H9 (cell line): ENCODE data around the gene HES4. TPM values are rescaled to one million over a fixed set of nuclear protein-coding genes. Genes with fewer than 3 reads are reported as not detected.

Experiments used
- DNase-seq: peaks from one replicate; pipeline ENCODE4 v3.0.0-alpha.2; 2017
- H2AFZ ChIP-seq: one replicate; pipeline ENCODE4 v1.6.1; 2013; ENCODE audit warnings: mild to moderate bottlenecking, low read length, control low read depth, moderate library complexity
- H2AK5ac ChIP-seq: 2 replicates; pipeline ENCODE4 v1.6.1; 2013; ENCODE audit warnings: low read length, control low read depth, mixed read lengths; ENCODE audit not compliant: insufficient read length
- H2BK120ac ChIP-seq: one replicate; pipeline ENCODE4 v1.6.1; 2013; ENCODE audit warnings: low read depth, mild to moderate bottlenecking, low read length, control low read depth, inconsistent platforms; ENCODE audit not compliant: poor library complexity, severe bottlenecking
- H2BK12ac ChIP-seq: 2 replicates; pipeline ENCODE4 v1.6.1; 2013; ENCODE audit warnings: low read length, control low read depth, mixed read lengths, low read depth; ENCODE audit not compliant: insufficient read length
- H2BK15ac ChIP-seq: 2 replicates; pipeline ENCODE4 v1.6.1; 2013; ENCODE audit warnings: low read depth, low read length, control low read depth
- H2BK20ac ChIP-seq: one replicate; pipeline ENCODE4 v1.6.1; 2013; ENCODE audit warnings: low read depth, mild to moderate bottlenecking, low read length, control low read depth, inconsistent platforms; ENCODE audit not compliant: poor library complexity, severe bottlenecking
- H2BK5ac ChIP-seq: 2 replicates; pipeline ENCODE4 v1.6.1; 2013; ENCODE audit warnings: low read length, control low read depth, mixed read lengths; ENCODE audit not compliant: insufficient read length
- H3K14ac ChIP-seq: 2 replicates; pipeline ENCODE4 v1.6.1; 2013; ENCODE audit warnings: low read length, control low read depth; ENCODE audit not compliant: insufficient read depth
- H3K18ac ChIP-seq: 2 replicates; pipeline ENCODE4 v1.6.1; 2013; ENCODE audit warnings: low read depth, mild to moderate bottlenecking, mixed read lengths, low read length, control low read depth; ENCODE audit not compliant: insufficient read length
- H3K23ac ChIP-seq: 2 replicates; pipeline ENCODE4 v1.6.1; 2013; ENCODE audit warnings: low read length, control low read depth, mixed read lengths, low read depth; ENCODE audit not compliant: insufficient read length
- H3K23me2 ChIP-seq: 2 replicates; pipeline ENCODE4 v1.6.1; 2013; ENCODE audit warnings: low read depth, mild to moderate bottlenecking, mixed read lengths, low read length, control low read depth; ENCODE audit not compliant: insufficient read length, poor library complexity, severe bottlenecking
- H3K27ac ChIP-seq: 2 replicates; pipeline ENCODE4 v1.5.1; 2013; ENCODE audit warnings: low read length, control low read depth, mixed read lengths, low read depth; ENCODE audit not compliant: insufficient read length
- H3K27me3 ChIP-seq: 2 replicates; pipeline ENCODE4 v1.6.1; 2013; ENCODE audit warnings: low read length, control low read depth, inconsistent platforms; ENCODE audit not compliant: insufficient read depth
- H3K4ac ChIP-seq: 2 replicates; pipeline ENCODE4 v1.6.1; 2013; ENCODE audit warnings: low read depth, mild to moderate bottlenecking, control low read depth, inconsistent platforms, low read length, moderate library complexity
- H3K4me1 ChIP-seq: 2 replicates; pipeline ENCODE4 v1.6.1; 2013; ENCODE audit warnings: low read length, control low read depth, inconsistent platforms; ENCODE audit not compliant: insufficient read depth
- H3K4me2 ChIP-seq: 2 replicates; pipeline ENCODE4 v1.6.1; 2013; ENCODE audit warnings: low read length, control low read depth, mixed read lengths; ENCODE audit not compliant: insufficient read length, insufficient read depth
- H3K56ac ChIP-seq: 2 replicates; pipeline ENCODE4 v1.6.1; 2013; ENCODE audit warnings: low read depth, mild to moderate bottlenecking, mixed read lengths, low read length, control low read depth; ENCODE audit not compliant: insufficient read length
- H3K79me1 ChIP-seq: 2 replicates; pipeline ENCODE4 v1.6.1; 2013; ENCODE audit warnings: low read depth, mild to moderate bottlenecking, moderate library complexity, low read length, control low read depth, inconsistent platforms; ENCODE audit not compliant: insufficient read depth, poor library complexity, severe bottlenecking
- H3K79me2 ChIP-seq: 2 replicates; pipeline ENCODE4 v1.6.1; 2013; ENCODE audit warnings: low read length, control low read depth, inconsistent platforms; ENCODE audit not compliant: insufficient read depth
- H3K9ac ChIP-seq: 2 replicates; pipeline ENCODE4 v1.6.1; 2013; ENCODE audit warnings: low read length, control low read depth, mixed read lengths; ENCODE audit not compliant: insufficient read length; ENCODE audit errors: extremely low read depth
- H3K9me3 ChIP-seq: one replicate; pipeline ENCODE4 v1.6.1; 2013; ENCODE audit warnings: low read depth, low read length, inconsistent platforms; ENCODE audit not compliant: control insufficient read depth
- H3T11ph ChIP-seq: one replicate; pipeline ENCODE4 v1.6.1; 2013; ENCODE audit warnings: mild to moderate bottlenecking, low read length, control low read depth, inconsistent platforms
- H4K20me1 ChIP-seq: one replicate; pipeline ENCODE4 v1.6.1; 2013; ENCODE audit not compliant: control insufficient read depth, insufficient read length, insufficient read depth
- H4K5ac ChIP-seq: 2 replicates; pipeline ENCODE4 v1.6.1; 2013; ENCODE audit warnings: low read depth, mild to moderate bottlenecking, mixed read lengths, low read length, control low read depth; ENCODE audit not compliant: insufficient read length
- H4K8ac ChIP-seq: replicated peaks from 2 replicates; pipeline ENCODE4 v1.6.1; 2013; ENCODE audit warnings: low read length, control low read depth, mixed read lengths, low read depth; ENCODE audit not compliant: insufficient read length
- H4K91ac ChIP-seq: 2 replicates; pipeline ENCODE4 v1.6.1; 2013; ENCODE audit warnings: low read depth, mild to moderate bottlenecking, moderate library complexity, mixed read lengths, low read length, control low read depth; ENCODE audit not compliant: insufficient read length
- H3K27ac Mint-ChIP-seq, 3 experiments: 2 replicates in 2 of 3; 3 replicates in 1 of 3; pipeline ENCODE4 v1.8.0; 2020 to 2021; ENCODE audit warnings: mixed read lengths in 3 of 3, mild to moderate bottlenecking in 1 of 3, moderate library complexity in 1 of 3
- H3K27me3 Mint-ChIP-seq: 2 replicates; pipeline ENCODE4 v1.8.0; 2021; ENCODE audit warnings: low read depth, mild to moderate bottlenecking, moderate library complexity, mixed read lengths
- H3K36me3 Mint-ChIP-seq, 3 experiments: 2 replicates in 2 of 3; 3 replicates in 1 of 3; pipeline ENCODE4 v1.8.0; 2020 to 2021; ENCODE audit warnings: low read depth in 3 of 3, mixed read lengths in 3 of 3; ENCODE audit not compliant: insufficient read depth in 1 of 3
- H3K4me1 Mint-ChIP-seq, 2 experiments: 2 replicates each; pipeline ENCODE4 v1.8.0; 2020; ENCODE audit warnings: mixed read lengths in 2 of 2
- H3K4me3 Mint-ChIP-seq, 2 experiments: 2 replicates in 1 of 2; 3 replicates in 1 of 2; pipeline ENCODE4 v1.8.0; 2020 to 2021; ENCODE audit warnings: mild to moderate bottlenecking in 2 of 2, mixed read lengths in 2 of 2, moderate library complexity in 1 of 2
- H3K9me3 Mint-ChIP-seq, 2 experiments: 2 replicates in 1 of 2; 3 replicates in 1 of 2; pipeline ENCODE4 v1.8.0; 2020; ENCODE audit warnings: mild to moderate bottlenecking in 2 of 2, mixed read lengths in 2 of 2, moderate library complexity in 1 of 2
- CTCF ChIP-seq: fragments of 200-600 bp; sonication (generic); conservative IDR thresholded peaks from 3 replicates; pipeline ENCODE4 v1.8.0; 2021; ENCODE audit warnings: antibody characterized with exemption, mild to moderate bottlenecking
- WGBS: extraction: QIAGEN DNeasy Blood & Tissue Kit; methylation state at CpG from one replicate; pipeline ENCODE4 v1.1.7; 2013; ENCODE audit warnings: missing lambda C conversion rate, low lambda C conversion rate, mixed read lengths; ENCODE audit not compliant: insufficient read length; ENCODE audit errors: extremely low coverage; 5-methylcytosine and 5-hydroxymethylcytosine counted together
- total RNA-seq: library from RNA; stranded (reverse); gene quantifications from 2 replicates; pipeline ENCODE4 v1.2.1, GENCODE V29; 2021

HES4 gene
- total RNA-seq, 1 experiment from 2014 or later, result 4.0 TPM

- H3T11ph ChIP-seq, result no peak overlapping the region
- H3K18ac ChIP-seq, result peak overlapping the region; percentile 60
- H3K4ac ChIP-seq, result peak overlapping the region; percentile 9; the same call in 1 of the 2 replicates
- no peak overlapping the region for H2AK5ac ChIP-seq
- H2BK120ac ChIP-seq, result peak overlapping the region; percentile 44
- H3K4me3 Mint-ChIP-seq, result no peak overlapping the region; a peak in 1 of 5 replicates
- peaks cover 7% of the 10 kb centered on the region for H3K23me2 ChIP-seq
- H3K56ac ChIP-seq, result no peak overlapping the region
- peak; percentile 87 for DNase-seq
- peaks cover 28 to 39% of the 10 kb centered on the region in 2 experiments for H3K4me1 Mint-ChIP-seq
- no peak overlapping the region for H4K8ac ChIP-seq
- peaks cover 4% of the 10 kb centered on the region for H3K79me1 ChIP-seq
- no peak overlapping the region for H3K27ac ChIP-seq
- H3K79me2 ChIP-seq, result peaks cover 2% of the 10 kb centered on the region; the same call in 1 of the 2 replicates
- TF ChIP-seq CTCF, result no peak
- H3K4me2 ChIP-seq, result no peak overlapping the region
- peaks cover 3% of the 10 kb centered on the region for H4K20me1 ChIP-seq
- H3K27me3 Mint-ChIP-seq, result peaks cover 4% of the 10 kb centered on the region
- no CpG with 5 or more reads among the region's 31 CpGs for WGBS
- no peak overlapping the region for H2BK20ac ChIP-seq
- no peak overlapping the region for H3K9ac ChIP-seq
- H4K91ac ChIP-seq, result peak overlapping the region; percentile 87
- no peak overlapping the region for H3K23ac ChIP-seq
- H2BK15ac ChIP-seq, result no peak overlapping the region
- peak overlapping the region; percentile 72 for H3K14ac ChIP-seq
- H3K36me3 Mint-ChIP-seq, result peaks cover 3 to 23% (median 17%) of the 10 kb centered on the region in 3 experiments; a peak in 6 of 7 replicates
- H3K27me3 ChIP-seq, result no peaks in the 10 kb centered on the region
- no peak overlapping the region for H2BK5ac ChIP-seq
- no peaks in the 10 kb centered on the region for H3K9me3 ChIP-seq
- peaks cover 4% of the 10 kb centered on the region; the same call in 1 of the 2 replicates for H3K4me1 ChIP-seq
- H3K9me3 Mint-ChIP-seq, result no peaks in the 10 kb centered on the region; a peak in 1 of 5 replicates
- no peak overlapping the region for H2AFZ ChIP-seq
- peak overlapping the region in 1 of 3 experiments; percentile 87; a peak in 1 of 7 replicates for H3K27ac Mint-ChIP-seq
- H4K5ac ChIP-seq, result no peak overlapping the region
- peak overlapping the region; percentile 29 for H2BK12ac ChIP-seq
Measured at GRCh38 chr1:1024771-1025699, 25.1 kb upstream of the HES4 start.
